Endothelial cell (in vitro differentiated cells): ENCODE results near the gene TEX2. TPM values are rescaled to one million over a fixed set of nuclear protein-coding genes. Genes with fewer than 3 reads are reported as not detected.

ENCODE experiments used
- DNase-seq: peaks from one replicate; pipeline ENCODE4 v3.0.0; 2021; ENCODE audit warnings: low spot score
- H3K27ac Mint-ChIP-seq: one replicate; pipeline ENCODE4 v1.8.0; 2021; ENCODE audit warnings: mixed read lengths, inconsistent platforms; ENCODE audit not compliant: unreplicated experiment
- H3K27me3 Mint-ChIP-seq: one replicate; pipeline ENCODE4 v1.8.0; 2021; ENCODE audit warnings: mild to moderate bottlenecking, moderate library complexity, mixed read lengths, inconsistent platforms; ENCODE audit not compliant: unreplicated experiment
- H3K36me3 Mint-ChIP-seq: one replicate; pipeline ENCODE4 v1.8.0; 2021; ENCODE audit warnings: mild to moderate bottlenecking, low read depth, mixed read lengths, inconsistent platforms; ENCODE audit not compliant: unreplicated experiment
- H3K4me1 Mint-ChIP-seq: one replicate; pipeline ENCODE4 v1.8.0; 2021; ENCODE audit warnings: mild to moderate bottlenecking, mixed read lengths, inconsistent platforms; ENCODE audit not compliant: unreplicated experiment
- H3K4me3 Mint-ChIP-seq: one replicate; pipeline ENCODE4 v1.8.0; 2021; ENCODE audit warnings: mild to moderate bottlenecking, mixed read lengths, inconsistent platforms; ENCODE audit not compliant: unreplicated experiment
- H3K9me3 Mint-ChIP-seq: one replicate; pipeline ENCODE4 v1.8.0; 2021; ENCODE audit warnings: mixed read lengths, inconsistent platforms; ENCODE audit not compliant: unreplicated experiment
- total RNA-seq: library from RNA; stranded (reverse); fragmentation: NEBNext Ultra II Directional; extraction: Animal tissue kit (Norgen Biotek cat#: 25700); gene quantifications from one replicate; pipeline ENCODE4 v1.2.1, GENCODE V29; 2021; ENCODE audit not compliant: unreplicated experiment
- TF ChIP-seq, protein P1 (sequence below): fragments of 200-600 bp; sonication (generic); IDR thresholded peaks from one replicate; pipeline ENCODE4 v1.5.0; 2021; ENCODE audit warnings: antibody characterized with exemption; ENCODE audit not compliant: unreplicated experiment

The TEX2 gene
- total RNA-seq, 1 donor from 2014 or later: 16.3 TPM

DNA sequence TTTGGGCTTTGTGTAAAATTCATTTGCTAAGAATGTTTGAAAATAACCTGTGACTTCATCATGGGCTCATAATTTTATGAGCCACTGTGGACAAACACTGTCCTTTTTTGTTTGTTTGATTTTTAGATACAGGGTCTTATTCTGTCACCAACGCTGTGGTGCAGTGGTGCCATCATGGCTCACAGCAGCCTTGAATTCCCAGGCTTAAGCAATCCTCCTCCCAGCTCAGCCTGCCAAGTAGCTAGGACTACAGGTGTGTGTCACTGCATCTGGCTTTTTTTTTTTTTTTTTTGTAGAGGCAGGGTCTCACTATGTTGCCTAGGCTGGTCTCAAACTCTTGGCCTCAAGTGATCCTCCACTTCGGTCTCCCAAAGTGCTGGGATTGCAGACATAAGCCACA, 8.3 kb downstream of the TEX2 start:
- Mint-ChIP-seq H3K27me3 (no peaks in the 10 kb centered on the region), H3K9me3 (no peaks in the 10 kb centered on the region), H3K27ac (no peak overlapping the region), H3K4me1 (peaks cover 20% of the 10 kb centered on the region), H3K36me3 (peaks cover 3% of the 10 kb centered on the region), H3K4me3 (no peak overlapping the region)
- TF ChIP-seq, protein P1, sequence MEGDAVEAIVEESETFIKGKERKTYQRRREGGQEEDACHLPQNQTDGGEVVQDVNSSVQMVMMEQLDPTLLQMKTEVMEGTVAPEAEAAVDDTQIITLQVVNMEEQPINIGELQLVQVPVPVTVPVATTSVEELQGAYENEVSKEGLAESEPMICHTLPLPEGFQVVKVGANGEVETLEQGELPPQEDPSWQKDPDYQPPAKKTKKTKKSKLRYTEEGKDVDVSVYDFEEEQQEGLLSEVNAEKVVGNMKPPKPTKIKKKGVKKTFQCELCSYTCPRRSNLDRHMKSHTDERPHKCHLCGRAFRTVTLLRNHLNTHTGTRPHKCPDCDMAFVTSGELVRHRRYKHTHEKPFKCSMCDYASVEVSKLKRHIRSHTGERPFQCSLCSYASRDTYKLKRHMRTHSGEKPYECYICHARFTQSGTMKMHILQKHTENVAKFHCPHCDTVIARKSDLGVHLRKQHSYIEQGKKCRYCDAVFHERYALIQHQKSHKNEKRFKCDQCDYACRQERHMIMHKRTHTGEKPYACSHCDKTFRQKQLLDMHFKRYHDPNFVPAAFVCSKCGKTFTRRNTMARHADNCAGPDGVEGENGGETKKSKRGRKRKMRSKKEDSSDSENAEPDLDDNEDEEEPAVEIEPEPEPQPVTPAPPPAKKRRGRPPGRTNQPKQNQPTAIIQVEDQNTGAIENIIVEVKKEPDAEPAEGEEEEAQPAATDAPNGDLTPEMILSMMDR: no peak
- DNase-seq: no peak

- peaks cover 3% of the 10 kb centered on the region for H3K36me3 Mint-ChIP-seq
- peaks cover 22% of the 10 kb centered on the region for H3K4me1 Mint-ChIP-seq
- TF ChIP-seq, protein P1: no peak
- DNase-seq: no peak
- no peaks in the 10 kb centered on the region for H3K9me3 Mint-ChIP-seq
- no peak overlapping the region for H3K27ac Mint-ChIP-seq
- H3K27me3 Mint-ChIP-seq: no peaks in the 10 kb centered on the region
- H3K4me3 Mint-ChIP-seq: no peak overlapping the region
Measured at GRCh38 chr17:64253470-64253869, 9.6 kb downstream of the TEX2 start.

DNA sequence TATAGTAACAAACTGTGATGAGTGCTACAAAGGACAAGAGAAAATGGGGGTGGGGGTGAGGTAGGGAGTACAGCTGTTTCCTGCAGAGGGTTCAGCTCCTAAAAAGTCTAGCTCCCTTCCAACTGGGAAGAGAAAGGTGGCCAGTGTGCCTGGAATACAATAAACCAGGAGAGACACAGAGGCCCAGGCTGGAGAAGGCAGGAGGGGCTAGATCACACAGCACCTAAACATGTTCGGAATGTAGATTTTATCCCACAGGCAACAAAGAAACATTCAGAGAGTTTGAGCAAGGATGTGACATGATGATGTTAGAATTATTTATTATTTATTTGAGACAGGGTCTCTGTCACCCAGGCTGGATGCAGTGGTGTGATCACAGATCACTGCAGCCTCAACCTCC, 10.2 kb downstream of the TEX2 start:
- TF ChIP-seq, protein P1: no peak
- Mint-ChIP-seq H3K36me3 (peaks cover 3% of the 10 kb centered on the region), H3K4me1 (peaks cover 22% of the 10 kb centered on the region), H3K4me3 (no peak overlapping the region), H3K27me3 (no peaks in the 10 kb centered on the region), H3K27ac (peak overlapping the region; percentile 52), H3K9me3 (no peaks in the 10 kb centered on the region)
- no peak for DNase-seq

GRCh38 chr17:64250233-64250835, 12.7 kb downstream of the TEX2 start:
- Mint-ChIP-seq H3K9me3 (no peaks in the 10 kb centered on the region), H3K4me3 (no peak overlapping the region), H3K27ac (no peak overlapping the region), H3K4me1 (peaks cover 22% of the 10 kb centered on the region), H3K27me3 (no peaks in the 10 kb centered on the region), H3K36me3 (no peaks in the 10 kb centered on the region)
- DNase-seq: no peak
- TF ChIP-seq, protein P1: no peak

DNA sequence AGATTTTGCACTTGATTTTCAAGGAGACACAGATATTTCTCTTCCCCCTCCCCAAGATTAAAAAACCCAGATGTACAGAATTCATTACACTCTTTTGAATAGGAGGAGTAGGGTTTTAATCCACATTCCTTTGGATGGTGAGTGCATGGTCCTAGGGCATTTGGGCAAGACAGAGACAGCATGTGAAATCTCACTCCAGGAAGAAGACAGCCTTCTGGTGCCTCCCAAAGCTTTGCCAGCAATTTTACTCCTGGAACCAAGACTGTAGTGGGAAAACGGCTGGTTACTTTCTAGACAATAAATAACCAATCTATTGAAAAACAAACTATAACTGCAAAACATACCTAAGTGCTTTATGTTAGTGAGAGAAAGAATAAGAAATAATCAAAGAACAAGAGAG, 15.2 kb downstream of the TEX2 start:
- no peaks in the 10 kb centered on the region for H3K36me3 Mint-ChIP-seq
- DNase-seq: no peak
- TF ChIP-seq, protein P1: no peak
- H3K27ac Mint-ChIP-seq: no peak overlapping the region
- no peak overlapping the region for H3K4me3 Mint-ChIP-seq
- H3K4me1 Mint-ChIP-seq: peaks cover 26% of the 10 kb centered on the region
- no peaks in the 10 kb centered on the region for H3K9me3 Mint-ChIP-seq
- H3K27me3 Mint-ChIP-seq: no peaks in the 10 kb centered on the region
